Peyer's patch (tissue), 4 donors: ENCODE results near the gene C5orf34.

ENCODE experiments used
- POLR2A ChIP-seq, 2 donors: fragments of 450-650 bp; IDR thresholded peaks; one replicate each; pipeline ENCODE4 v1.5.1; 2017; ENCODE audit warnings: antibody characterized with exemption in 2 of 2, mild to moderate bottlenecking in 2 of 2, moderate library complexity in 2 of 2
- TF ChIP-seq, protein P1 (sequence below), 6 experiments: fragments of 450-650 bp in 4 of 6; fragments of 200-600 bp in 2 of 6; sonication (generic) in 1 of 6; IDR thresholded peaks; one replicate each; pipeline ENCODE4 v1.5.1; 2017 to 2019; ENCODE audit warnings: antibody characterized with exemption in 6 of 6, mild to moderate bottlenecking in 3 of 6, moderate library complexity in 1 of 6

DNA sequence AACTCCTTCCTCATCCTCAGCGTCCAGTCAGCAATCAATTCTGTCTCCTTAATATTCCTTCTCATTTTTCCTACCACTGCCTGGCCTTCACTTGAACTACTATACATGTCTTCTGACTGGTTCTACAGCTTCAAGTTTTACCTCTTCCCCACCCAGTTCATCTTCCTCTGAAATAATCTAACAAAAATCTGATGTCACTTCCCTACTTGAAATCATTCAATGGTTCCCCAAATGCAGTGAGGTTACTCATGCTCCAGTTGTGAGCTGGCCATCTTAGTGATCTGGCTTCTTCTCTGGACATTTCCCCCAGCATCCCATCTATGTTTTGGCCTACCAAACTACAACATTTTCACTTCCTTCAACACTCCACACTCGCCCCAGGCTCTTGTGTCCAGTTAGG, 16.4 kb downstream of the C5orf34 start:
- TF ChIP-seq, protein P1, sequence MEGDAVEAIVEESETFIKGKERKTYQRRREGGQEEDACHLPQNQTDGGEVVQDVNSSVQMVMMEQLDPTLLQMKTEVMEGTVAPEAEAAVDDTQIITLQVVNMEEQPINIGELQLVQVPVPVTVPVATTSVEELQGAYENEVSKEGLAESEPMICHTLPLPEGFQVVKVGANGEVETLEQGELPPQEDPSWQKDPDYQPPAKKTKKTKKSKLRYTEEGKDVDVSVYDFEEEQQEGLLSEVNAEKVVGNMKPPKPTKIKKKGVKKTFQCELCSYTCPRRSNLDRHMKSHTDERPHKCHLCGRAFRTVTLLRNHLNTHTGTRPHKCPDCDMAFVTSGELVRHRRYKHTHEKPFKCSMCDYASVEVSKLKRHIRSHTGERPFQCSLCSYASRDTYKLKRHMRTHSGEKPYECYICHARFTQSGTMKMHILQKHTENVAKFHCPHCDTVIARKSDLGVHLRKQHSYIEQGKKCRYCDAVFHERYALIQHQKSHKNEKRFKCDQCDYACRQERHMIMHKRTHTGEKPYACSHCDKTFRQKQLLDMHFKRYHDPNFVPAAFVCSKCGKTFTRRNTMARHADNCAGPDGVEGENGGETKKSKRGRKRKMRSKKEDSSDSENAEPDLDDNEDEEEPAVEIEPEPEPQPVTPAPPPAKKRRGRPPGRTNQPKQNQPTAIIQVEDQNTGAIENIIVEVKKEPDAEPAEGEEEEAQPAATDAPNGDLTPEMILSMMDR (IDR thresholded peaks at IDR 0.05) = no peak
- TF ChIP-seq POLR2A (IDR thresholded peaks at IDR 0.05) = no peak
